ENCODE measurements around the gene PLCD3. TPM values are rescaled to one million over a fixed set of nuclear protein-coding genes. Genes with fewer than 3 reads are reported as not detected.
A peak's percentile ranks its signal among the peaks of the same experiment; 100 is the strongest.
"Not testable (repeated sequence)": the region's sequence is repeated elsewhere in the genome, so short reads cannot be mapped to it uniquely, and the experiment has no call there.

PLCD3 gene
- total and polyA plus RNA-seq, 11 donors: 92.8 to 207 (median 114) TPM

DNA sequence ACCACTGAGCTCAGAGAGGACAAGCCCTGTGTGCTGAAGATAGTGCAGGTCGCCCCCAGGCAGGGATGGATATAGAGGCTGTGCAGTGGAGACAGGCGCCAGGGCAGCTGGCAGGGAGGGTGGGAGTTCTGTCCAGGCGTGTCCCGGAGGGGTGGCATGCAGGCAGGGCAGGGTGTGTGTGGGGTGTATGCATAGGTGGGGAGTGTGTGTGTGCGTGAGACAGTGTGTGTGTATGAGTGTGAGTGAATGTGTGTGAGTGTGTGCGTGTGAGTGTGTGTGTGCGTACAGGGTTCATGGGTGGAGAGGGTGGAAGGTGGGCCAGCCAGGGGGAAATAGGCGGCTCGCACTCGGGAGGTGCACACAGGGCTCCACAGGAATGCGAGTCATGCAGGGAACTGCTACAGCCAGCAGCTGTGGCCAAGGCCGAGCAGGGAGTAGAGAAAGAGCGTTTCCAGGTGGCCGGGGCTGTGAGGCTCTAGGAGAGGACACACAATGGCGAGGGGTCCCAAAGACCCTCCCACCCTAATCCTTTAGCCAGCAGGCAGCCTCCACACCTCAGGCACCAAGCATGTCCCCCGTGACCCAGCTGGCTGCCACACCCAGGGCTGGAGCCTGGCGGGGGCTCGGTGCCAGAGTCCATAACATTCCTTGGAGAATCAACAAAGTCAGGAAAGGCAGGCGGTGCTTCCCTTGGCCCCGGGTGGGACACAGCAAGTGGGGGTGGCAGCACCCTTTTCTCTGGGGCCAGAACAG lies 4.6 kb downstream of the PLCD3 start:
- ATAC-seq: peak in 3 of 4 donors; percentile 4 to 38 (median 8)
- intact Hi-C loops (cut with DNase I): loop anchor here in 3 of 10 donors (2.0 to 10.0 kb wide), 2 partner anchors 35 to 353 kb away; no protein-coding TSS in a partner anchor
- no peaks in the 10 kb centered on the region for H3K36me3 ChIP-seq
- peak overlapping the region in 2 of 12 donors; percentile 4 to 5 for H3K4me3 ChIP-seq
- 23 to 28% (median 26%) methylated on average over 18 to 20 of the region's 20 CpGs for WGBS, 4 donors
- peak overlapping the region; percentile 74 to 99 (median 84) for H3K27ac ChIP-seq
- no peaks in the 10 kb centered on the region for H3K9me3 ChIP-seq
- peak; percentile 64 to 84 (median 78) for DNase-seq
- peaks cover 14 to 81% (median 67%) of the 10 kb centered on the region in 12 donors for H3K4me1 ChIP-seq
- peak in 1 of 2 donors; percentile 17 for TF ChIP-seq POLR2A (IDR thresholded peaks at IDR 0.05)
- TF ChIP-seq, protein P1, sequence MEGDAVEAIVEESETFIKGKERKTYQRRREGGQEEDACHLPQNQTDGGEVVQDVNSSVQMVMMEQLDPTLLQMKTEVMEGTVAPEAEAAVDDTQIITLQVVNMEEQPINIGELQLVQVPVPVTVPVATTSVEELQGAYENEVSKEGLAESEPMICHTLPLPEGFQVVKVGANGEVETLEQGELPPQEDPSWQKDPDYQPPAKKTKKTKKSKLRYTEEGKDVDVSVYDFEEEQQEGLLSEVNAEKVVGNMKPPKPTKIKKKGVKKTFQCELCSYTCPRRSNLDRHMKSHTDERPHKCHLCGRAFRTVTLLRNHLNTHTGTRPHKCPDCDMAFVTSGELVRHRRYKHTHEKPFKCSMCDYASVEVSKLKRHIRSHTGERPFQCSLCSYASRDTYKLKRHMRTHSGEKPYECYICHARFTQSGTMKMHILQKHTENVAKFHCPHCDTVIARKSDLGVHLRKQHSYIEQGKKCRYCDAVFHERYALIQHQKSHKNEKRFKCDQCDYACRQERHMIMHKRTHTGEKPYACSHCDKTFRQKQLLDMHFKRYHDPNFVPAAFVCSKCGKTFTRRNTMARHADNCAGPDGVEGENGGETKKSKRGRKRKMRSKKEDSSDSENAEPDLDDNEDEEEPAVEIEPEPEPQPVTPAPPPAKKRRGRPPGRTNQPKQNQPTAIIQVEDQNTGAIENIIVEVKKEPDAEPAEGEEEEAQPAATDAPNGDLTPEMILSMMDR (IDR thresholded peaks at IDR 0.05): no peak
- no peaks in the 10 kb centered on the region for H3K27me3 ChIP-seq

DNA sequence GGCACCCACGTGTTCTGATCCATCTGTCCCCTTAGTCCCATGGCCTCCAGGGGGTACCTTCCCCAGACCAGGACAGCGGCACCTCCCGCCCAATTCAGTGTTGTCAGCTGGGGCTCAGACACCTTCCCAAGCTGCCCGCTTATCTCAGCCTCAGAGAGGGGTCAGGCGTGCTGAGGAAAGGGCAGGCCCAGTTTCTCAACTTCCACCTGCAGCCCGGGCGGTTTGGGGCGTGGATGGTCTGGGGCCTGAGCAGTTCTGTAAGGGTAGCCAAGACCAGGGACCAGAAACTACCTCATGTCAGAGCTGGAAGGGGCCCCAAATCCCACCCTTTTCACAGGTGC lies 5.1 kb downstream of the PLCD3 start:
- Histone ChIP-seq H3K4me3 (peak overlapping the region in 1 of 12 donors; percentile 4), H3K27me3 (no peaks in the 10 kb centered on the region), H3K9me3 (no peaks in the 10 kb centered on the region), H3K27ac (peak overlapping the region in 11 of 12 donors; percentile 42 to 99 (median 85)), H3K36me3 (no peaks in the 10 kb centered on the region), H3K4me1 (peaks cover 14 to 86% (median 70%) of the 10 kb centered on the region in 12 donors)
- TF ChIP-seq, protein P1 (IDR thresholded peaks at IDR 0.05): no peak
- TF ChIP-seq POLR2A (IDR thresholded peaks at IDR 0.05): no peak
- DNase-seq (peak in 3 of 5 donors; percentile 16 to 46 (median 38)), ATAC-seq (peak in 1 of 4 donors; percentile 1)
- intact Hi-C loops (cut with DNase I): loop anchor here in 2 of 10 donors (10.0 kb wide), 1 partner anchor 352 kb away; no protein-coding TSS in a partner anchor
- 53 to 70% (median 61%) methylated on average over 7 to 8 of the region's 8 CpGs for WGBS, 4 donors

DNA sequence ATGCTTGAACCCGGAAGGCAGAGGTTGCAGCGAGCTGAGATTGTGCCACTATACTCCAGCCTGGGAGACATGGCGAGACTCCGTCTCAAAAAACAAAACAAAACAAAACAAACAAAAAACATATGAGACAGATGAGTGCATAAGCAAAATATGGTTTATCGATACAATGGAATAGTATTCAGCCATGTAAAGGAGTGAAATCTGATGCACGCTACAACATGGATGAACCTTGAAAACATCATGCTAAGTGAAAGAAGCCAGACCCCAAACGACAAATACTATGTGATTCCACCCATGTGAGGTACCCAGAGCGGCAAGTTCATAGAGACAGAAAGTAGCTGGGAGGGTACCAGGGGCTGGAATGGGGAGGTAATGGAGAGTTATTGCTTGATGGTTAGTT lies 6.8 kb downstream of the PLCD3 start:
- H3K4me3 ChIP-seq: no peak overlapping the region
- H3K4me1 ChIP-seq: peaks cover 14 to 76% (median 57%) of the 10 kb centered on the region in 12 donors
- no peak overlapping the region for H3K27ac ChIP-seq
- DNase-seq (no peak), ATAC-seq (no peak)
- H3K9me3 ChIP-seq: no peaks in the 10 kb centered on the region
- H3K27me3 ChIP-seq: no peaks in the 10 kb centered on the region
- TF ChIP-seq POLR2A (IDR thresholded peaks at IDR 0.05): no peak
- TF ChIP-seq, protein P1 (IDR thresholded peaks at IDR 0.05): no peak
- intact Hi-C loops (cut with DNase I): loop anchor here in 2 of 10 donors (2.0 to 10.0 kb wide), 2 partner anchors 57 to 351 kb away; no protein-coding TSS in a partner anchor
- peaks cover 0 to 6% (median 0%) of the 10 kb centered on the region in 9 donors for H3K36me3 ChIP-seq
- WGBS, 4 donors: 95 to 98% (median 97%) methylated on average over 8 of the region's 8 CpGs

DNA sequence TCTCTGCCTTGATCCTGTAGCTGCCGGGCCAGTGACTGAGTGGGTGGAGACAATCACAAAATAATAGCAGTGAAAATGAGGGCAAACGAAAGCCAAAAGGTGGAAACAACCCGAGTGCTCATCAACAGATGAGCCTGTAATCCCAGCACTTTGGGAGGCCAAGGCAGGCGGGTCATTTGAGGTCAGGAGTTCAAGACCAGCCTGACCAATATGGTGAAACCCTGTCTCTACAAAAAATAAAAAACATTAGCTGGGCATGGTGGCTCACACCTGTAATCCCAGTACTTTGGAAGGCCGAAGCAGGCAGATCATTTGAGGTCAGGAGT lies 7.6 kb downstream of the PLCD3 start:
- 79 to 87% (median 83%) methylated on average over 5 of the region's 5 CpGs for WGBS, 4 donors
- Histone ChIP-seq H3K27ac (peak overlapping the region in 8 of 12 donors; percentile 26 to 63 (median 38)), H3K36me3 (peaks cover 0 to 13% (median 3%) of the 10 kb centered on the region in 9 donors), H3K4me1 (peaks cover 14 to 69% (median 50%) of the 10 kb centered on the region in 12 donors)
- not testable (repeated sequence) for H3K9me3 ChIP-seq, ATAC-seq, H3K27me3 ChIP-seq, DNase-seq, H3K4me3 ChIP-seq
- intact Hi-C loops (cut with DNase I): loop anchor here in 2 of 10 donors (2.0 to 10.0 kb wide), 2 partner anchors 56 to 350 kb away; no protein-coding TSS in a partner anchor
